ENCODE data around the gene CEP55.

DNA sequence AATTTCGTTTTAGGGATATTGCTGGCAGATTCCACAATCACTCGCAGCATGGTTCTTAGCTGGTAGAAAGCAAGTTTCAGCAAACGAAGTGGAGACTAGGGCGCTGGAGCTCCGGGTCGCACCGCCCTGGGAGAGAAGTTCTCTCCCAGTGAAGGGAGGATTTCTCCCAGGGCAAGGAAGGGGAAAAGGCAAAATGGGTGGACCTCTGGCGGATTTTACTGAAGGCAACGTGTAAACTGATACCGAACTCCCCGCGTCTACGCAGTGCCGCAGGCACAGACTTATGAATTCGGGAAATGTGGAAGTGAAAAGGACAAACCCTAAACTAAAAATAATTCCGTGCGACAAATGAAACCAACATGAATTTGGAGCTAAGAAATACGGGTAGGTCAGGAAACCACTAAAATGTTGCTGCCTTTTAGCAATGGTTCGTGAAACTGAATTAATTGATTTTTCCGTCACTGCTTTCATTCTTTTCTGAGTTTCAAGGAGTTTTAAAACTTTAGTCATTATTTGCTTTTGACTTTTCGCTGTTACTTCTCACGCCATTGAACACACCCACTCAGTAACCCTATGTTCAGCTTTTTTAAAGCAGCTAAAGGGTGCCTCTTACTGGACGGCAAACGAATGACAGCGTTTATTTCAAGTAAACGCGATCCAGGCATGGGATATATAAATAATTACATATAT is 14.1 kb upstream of the CEP55 start, which contains the start of gene MYOF:
- TF ChIP-seq USF2 (IDR thresholded peaks at IDR 0.05; ENCODE audit: borderline replicate concordance, low read depth, low read length) (no peak), CTCF (IDR thresholded peaks at IDR 0.05 in 2 of 3, conservative IDR thresholded peaks at IDR 0.05 in 1 of 3; ENCODE audit: control insufficient read depth in 2 of 3, extremely low read depth in 1 of 3, insufficient read depth in 1 of 3, low read depth in 3 of 3, low read length in 3 of 3) (peak; percentile 54 to 76 (median 54); a peak in 4 of 6 replicates), RFX5 (IDR thresholded peaks at IDR 0.05; ENCODE audit: low read depth, low read length) (no peak), ZZZ3 (IDR thresholded peaks at IDR 0.05; ENCODE audit: control insufficient read depth, insufficient read length, low read depth) (no peak), POLR2A (IDR thresholded peaks at IDR 0.05; ENCODE audit: low read depth, low read length) (no peak), RAD51 (IDR thresholded peaks at IDR 0.05) (no peak), RAD21 (IDR thresholded peaks at IDR 0.05; ENCODE audit: insufficient read depth, low read depth, low read length) (peak; percentile 95), MYC (IDR thresholded peaks at IDR 0.05; ENCODE audit: insufficient read depth, insufficient read length, insufficient replicate concordance, low read length, severe bottlenecking) (no peak), NFIC (IDR thresholded peaks at IDR 0.05; ENCODE audit: low read depth, low read length) (no peak), TCF12 (IDR thresholded peaks at IDR 0.05; ENCODE audit: low read depth, low read length) (no peak)
- TF ChIP-seq, protein P1, sequence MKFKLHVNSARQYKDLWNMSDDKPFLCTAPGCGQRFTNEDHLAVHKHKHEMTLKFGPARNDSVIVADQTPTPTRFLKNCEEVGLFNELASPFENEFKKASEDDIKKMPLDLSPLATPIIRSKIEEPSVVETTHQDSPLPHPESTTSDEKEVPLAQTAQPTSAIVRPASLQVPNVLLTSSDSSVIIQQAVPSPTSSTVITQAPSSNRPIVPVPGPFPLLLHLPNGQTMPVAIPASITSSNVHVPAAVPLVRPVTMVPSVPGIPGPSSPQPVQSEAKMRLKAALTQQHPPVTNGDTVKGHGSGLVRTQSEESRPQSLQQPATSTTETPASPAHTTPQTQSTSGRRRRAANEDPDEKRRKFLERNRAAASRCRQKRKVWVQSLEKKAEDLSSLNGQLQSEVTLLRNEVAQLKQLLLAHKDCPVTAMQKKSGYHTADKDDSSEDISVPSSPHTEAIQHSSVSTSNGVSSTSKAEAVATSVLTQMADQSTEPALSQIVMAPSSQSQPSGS (IDR thresholded peaks at IDR 0.05; ENCODE audit: low read length): no peak

Data from GM12878 (cell line).